GM18505 (cell line): ENCODE measurements around the gene CYSRT1.
A peak's percentile ranks its signal among the peaks of the same experiment; 100 is the strongest.

Experiments
- ATAC-seq: cut with Tn5 transposase; IDR thresholded peaks from one replicate; pipeline ENCODE4 v1.9.1; 2021; ENCODE audit not compliant: unreplicated experiment
- POLR2A ChIP-seq: IDR thresholded peaks from 4 replicates; pipeline ENCODE4 v1.6.1; 2011; ENCODE audit warnings: borderline replicate concordance; ENCODE audit not compliant: insufficient read depth, insufficient read length; ENCODE audit errors: extremely low read depth

The CYSRT1 gene

DNA sequence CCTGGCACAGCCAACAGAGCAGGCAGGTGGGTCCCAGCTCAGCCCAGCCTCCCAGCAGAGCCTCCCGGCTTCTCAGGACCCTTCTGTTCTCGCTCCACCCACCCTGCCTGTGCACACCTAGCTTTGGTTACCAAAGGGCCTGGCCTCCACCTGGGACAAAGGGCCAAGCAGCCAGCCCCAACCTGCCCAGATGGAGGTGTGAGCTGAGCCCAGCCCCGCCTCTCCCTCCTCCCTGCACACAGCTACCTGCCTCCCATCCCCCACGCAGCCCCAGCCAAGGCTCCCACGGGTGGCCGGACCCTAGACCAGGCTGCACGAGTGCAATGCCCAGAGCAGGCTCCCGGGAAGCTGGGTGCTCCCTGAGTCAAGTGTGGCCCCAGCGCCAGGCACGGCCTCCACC lies 30.1 kb upstream of the CYSRT1 start:
- TF ChIP-seq POLR2A, result no peak
- no peak for ATAC-seq

GRCh38 chr9:137195525-137196220 lies 29.3 kb upstream of the CYSRT1 start:
- TF ChIP-seq POLR2A, result no peak
- no peak for ATAC-seq

DNA sequence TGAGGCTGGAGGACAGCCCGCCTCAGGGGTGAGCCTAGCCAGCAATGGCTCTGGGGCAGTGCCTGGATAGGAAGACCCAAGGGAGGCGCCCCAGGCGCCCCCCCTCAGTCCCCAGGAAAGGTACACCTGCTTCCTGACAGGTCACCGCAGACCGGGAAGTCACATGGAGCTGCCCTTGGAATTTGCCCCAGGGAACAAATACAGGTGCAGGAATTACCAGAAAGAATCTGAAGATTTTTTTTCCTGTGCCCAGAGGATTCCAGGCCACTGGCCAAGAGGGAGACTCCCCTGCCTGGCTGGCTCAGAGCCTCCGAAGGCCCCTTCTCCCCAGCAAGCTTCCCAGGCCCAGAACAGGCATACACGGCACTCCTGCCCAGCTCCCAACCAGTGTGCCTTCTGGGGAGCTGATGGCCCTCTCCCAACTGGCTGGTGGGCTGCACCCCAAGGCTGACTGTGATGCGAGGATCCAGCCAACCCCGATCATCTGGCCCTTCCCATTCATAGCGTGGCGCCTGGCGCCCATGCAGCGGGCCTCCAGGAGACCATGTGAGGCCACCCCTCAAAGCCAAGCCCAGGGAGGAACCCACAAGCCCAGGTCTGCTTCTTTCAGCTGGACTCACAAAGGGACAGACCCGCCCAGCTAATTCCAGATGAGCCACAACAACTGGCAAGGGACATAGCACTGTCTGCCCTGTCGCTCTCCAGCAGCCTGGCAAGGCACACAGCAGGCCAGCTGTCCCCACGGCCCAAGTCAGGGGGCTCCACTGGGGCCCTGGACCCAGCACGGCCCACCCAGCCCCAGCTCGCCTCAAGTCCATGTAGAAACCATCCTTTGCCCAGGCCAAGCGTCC lies 26.7 kb upstream of the CYSRT1 start:
- ATAC-seq, result no peak
- no peak for TF ChIP-seq POLR2A

- no peak for ATAC-seq
Observed at GRCh38 chr9:137198902-137199283, 26.1 kb upstream of the CYSRT1 start.

GRCh38 chr9:137199411-137200121 lies 25.4 kb upstream of the CYSRT1 start:
- no peak for ATAC-seq
- TF ChIP-seq POLR2A, result no peak

More at GRCh38 chr9:137198902-137199283, 26.1 kb upstream of the CYSRT1 start:
- no peak for TF ChIP-seq POLR2A

- ATAC-seq, result peak; percentile 83
- TF ChIP-seq POLR2A, result peak; percentile 89
Observed at GRCh38 chr9:137200311-137201204, 24.4 kb upstream of the CYSRT1 start, which contains the start of gene TPRN. TSS of gene TPRN (minus strand) at chr9:137200741. CDS start at chr9:137200711, 30 bp downstream.

- ATAC-seq, result no peak
- TF ChIP-seq POLR2A, result no peak
Observed at GRCh38 chr9:137201205-137201868, 23.6 kb upstream of the CYSRT1 start.

DNA sequence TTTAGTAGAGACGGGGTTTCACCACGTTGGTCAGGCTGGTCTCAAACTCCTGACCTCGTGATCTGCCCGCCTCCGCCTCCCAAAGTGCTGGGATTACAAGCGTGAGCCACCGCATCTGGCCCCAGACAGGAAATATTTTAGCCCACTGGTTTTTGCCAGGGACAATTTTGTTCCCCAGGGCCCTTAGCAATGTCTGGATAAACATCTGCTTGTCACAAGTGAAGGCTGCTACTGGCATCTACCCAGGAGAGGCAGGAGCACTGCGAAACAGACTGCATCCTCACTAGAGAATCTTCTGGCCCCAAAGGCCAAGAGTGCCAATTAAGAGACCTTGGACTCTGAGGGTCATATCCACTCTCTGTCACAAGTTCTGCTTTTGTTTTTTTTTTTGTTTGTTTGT lies 22.0 kb upstream of the CYSRT1 start:
- TF ChIP-seq POLR2A, result no peak
- no peak for ATAC-seq

GRCh38 chr9:137204731-137205125 lies 20.2 kb upstream of the CYSRT1 start:
- no peak for ATAC-seq
- no peak for TF ChIP-seq POLR2A

DNA sequence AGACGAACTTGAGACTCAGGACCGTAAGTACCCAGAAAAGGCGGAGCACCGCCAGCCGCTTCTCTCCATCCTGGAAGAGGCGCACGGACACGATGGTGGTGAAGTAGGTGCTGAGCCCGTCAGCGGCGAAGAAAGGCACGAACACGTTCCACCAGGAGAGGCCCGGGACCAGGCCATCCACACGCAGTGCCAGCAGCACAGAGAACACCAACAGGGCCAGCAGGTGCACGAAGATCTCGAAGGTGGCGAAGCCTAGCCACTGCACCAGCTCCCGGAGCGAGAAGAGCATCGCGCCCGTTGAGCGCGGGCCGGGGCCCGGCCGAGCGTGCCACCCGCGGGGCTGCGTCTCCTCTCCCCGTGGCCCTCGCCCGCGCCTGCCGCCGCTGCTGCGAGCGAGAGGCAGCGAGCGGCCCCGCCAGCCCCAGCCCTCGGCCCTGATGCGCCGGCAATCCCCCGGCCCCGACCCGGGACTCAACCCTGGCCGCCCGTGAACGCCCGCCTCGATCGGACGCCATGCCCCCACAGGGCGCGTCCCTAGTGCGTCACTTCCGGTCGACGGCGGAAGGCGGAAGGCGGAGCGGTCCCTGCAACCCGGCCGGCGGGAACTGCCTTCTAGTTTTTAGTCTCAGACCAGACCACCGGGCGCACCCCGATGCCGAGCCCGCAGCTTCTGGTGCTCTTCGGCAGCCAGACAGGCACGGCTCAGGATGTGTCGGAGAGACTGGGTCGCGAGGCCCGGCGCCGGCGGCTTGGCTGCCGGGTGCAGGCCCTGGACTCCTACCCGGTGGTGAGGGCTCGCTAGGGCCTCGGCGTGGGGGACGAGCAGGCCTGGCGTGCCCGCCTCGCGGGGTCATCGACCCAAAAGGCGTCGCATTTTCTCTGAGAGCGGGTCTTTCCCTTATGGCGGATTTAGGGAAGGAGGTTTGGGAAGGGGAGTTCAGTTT lies 19.6 kb upstream of the CYSRT1 start, which contains the start of the genes NDOR1 and TMEM203:
Gene NDOR1 (plus strand): TSS at position 575 of the 944 bp plus-strand sequence. CDS start 78 bp downstream, at position 653.
Gene TMEM203 (minus strand): TSS at position 523 of the 944 bp plus-strand sequence. CDS start 234 bp downstream, at position 289.
- peak; percentile 89 for TF ChIP-seq POLR2A
- peak; percentile 39 for ATAC-seq

DNA sequence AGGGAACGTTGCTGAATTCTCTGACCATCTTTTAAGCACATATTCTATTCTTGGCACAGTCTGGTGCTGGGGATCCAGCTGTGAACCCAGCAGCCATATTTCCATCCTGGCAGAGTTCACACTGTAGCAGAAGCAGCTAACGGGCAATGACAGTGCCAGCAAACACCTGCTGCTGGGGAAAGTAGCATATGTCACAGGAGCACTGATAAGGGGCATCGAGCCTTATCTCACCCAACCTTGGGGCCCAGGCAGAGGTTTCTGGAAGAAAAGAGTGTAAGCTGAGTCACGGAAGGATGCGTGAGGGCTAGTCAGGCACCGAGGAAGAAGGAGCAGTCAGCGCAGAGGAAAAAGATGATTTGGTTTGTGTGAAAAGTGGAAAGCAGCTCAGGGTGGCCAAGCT lies 18.4 kb upstream of the CYSRT1 start:
- TF ChIP-seq POLR2A, result no peak
- no peak for ATAC-seq
